ENCODE data around the gene WWOX. TPM values are rescaled to one million over a fixed set of nuclear protein-coding genes. Genes with fewer than 3 reads are reported as not detected.

Gene WWOX
- total RNA-seq, 1 donor from 2014 or later: 34.9 TPM

GRCh38 chr16:78889346-78889745 lies 789.9 kb downstream of the WWOX start:
- no peak overlapping the region for H3K4me3 ChIP-seq (ENCODE audit: low read depth, low read length)
- no peak for TF ChIP-seq CTCF (IDR thresholded peaks at IDR 0.05; ENCODE audit: insufficient read depth, low read length, poor library complexity, severe bottlenecking)
- no peaks in the 10 kb centered on the region for H3K36me3 ChIP-seq (ENCODE audit: control insufficient read depth, insufficient read depth, low read length)
- H3K27me3 ChIP-seq (ENCODE audit: control insufficient read depth, insufficient read depth, low read length): no peaks in the 10 kb centered on the region
- DNase-seq (ENCODE audit: low read depth): no peak

GRCh38 chr16:78890373-78890895 lies 791.0 kb downstream of the WWOX start:
- Histone ChIP-seq H3K4me3 (ENCODE audit: low read depth, low read length) (no peak overlapping the region), H3K27me3 (ENCODE audit: control insufficient read depth, insufficient read depth, low read length) (no peaks in the 10 kb centered on the region), H3K36me3 (ENCODE audit: control insufficient read depth, insufficient read depth, low read length) (no peaks in the 10 kb centered on the region)
- TF ChIP-seq CTCF (IDR thresholded peaks at IDR 0.05; ENCODE audit: insufficient read depth, low read length, poor library complexity, severe bottlenecking): no peak
- DNase-seq (ENCODE audit: low read depth): no peak

GRCh38 chr16:78892951-78893733 lies 793.7 kb downstream of the WWOX start:
- Histone ChIP-seq H3K36me3 (ENCODE audit: control insufficient read depth, insufficient read depth, low read length) (no peaks in the 10 kb centered on the region), H3K4me3 (ENCODE audit: low read depth, low read length) (no peak overlapping the region), H3K27me3 (ENCODE audit: control insufficient read depth, insufficient read depth, low read length) (no peaks in the 10 kb centered on the region)
- no peak for DNase-seq (ENCODE audit: low read depth)
- no peak for TF ChIP-seq CTCF (IDR thresholded peaks at IDR 0.05; ENCODE audit: insufficient read depth, low read length, poor library complexity, severe bottlenecking)

- no peak for DNase-seq (ENCODE audit: low read depth)
- no peak for TF ChIP-seq CTCF (IDR thresholded peaks at IDR 0.05; ENCODE audit: insufficient read depth, low read length, poor library complexity, severe bottlenecking)
- H3K36me3 ChIP-seq (ENCODE audit: control insufficient read depth, insufficient read depth, low read length): no peaks in the 10 kb centered on the region
Observed at GRCh38 chr16:78894886-78895285, 795.4 kb downstream of the WWOX start.

GRCh38 chr16:78895681-78896080 lies 796.2 kb downstream of the WWOX start:
- no peak for DNase-seq (ENCODE audit: low read depth)
- H3K4me3 ChIP-seq (ENCODE audit: low read depth, low read length): no peak overlapping the region
- no peaks in the 10 kb centered on the region for H3K36me3 ChIP-seq (ENCODE audit: control insufficient read depth, insufficient read depth, low read length)
- TF ChIP-seq CTCF (IDR thresholded peaks at IDR 0.05; ENCODE audit: insufficient read depth, low read length, poor library complexity, severe bottlenecking): no peak
- no peaks in the 10 kb centered on the region for H3K27me3 ChIP-seq (ENCODE audit: control insufficient read depth, insufficient read depth, low read length)

More at GRCh38 chr16:78894886-78895285, 795.4 kb downstream of the WWOX start:
- no peaks in the 10 kb centered on the region for H3K27me3 ChIP-seq (ENCODE audit: control insufficient read depth, insufficient read depth, low read length)
- no peak overlapping the region for H3K4me3 ChIP-seq (ENCODE audit: low read depth, low read length)

Data from kidney epithelial cell (primary cell).